T47D (cell line): ENCODE data around the gene NUDT22.

Experiments
- DNase-seq, 2 experiments: peaks; one replicate each; pipeline versions ENCODE4 v3.0.0 to v3.0.0-alpha.2; 2011 to 2012; ENCODE audit warnings: low read depth in 1 of 2, low spot score in 1 of 2
- JUND ChIP-seq: IDR thresholded peaks from 2 replicates; pipeline ENCODE4 v1.6.1; 2012; ENCODE audit warnings: low read depth
- in situ Hi-C: cut with HindIII; loops from 2 replicates; pipeline ENCODE4 v1.10.0; 2016; ENCODE audit warnings: low sequenced_read_pairs, low pct_unique_long_range_greater_than_20kb

Gene NUDT22

GRCh38 chr11:64263021-64263946 lies 37.2 kb downstream of the NUDT22 start:
- DNase-seq = no peak
- no peak for TF ChIP-seq JUND
- in situ Hi-C loops = no loop called here

- no peak for TF ChIP-seq JUND
- in situ Hi-C loops = no loop called here
- DNase-seq = no peak
These were observed 37.9 kb downstream of the NUDT22 start for GRCh38 chr11:64263947-64264317.

- no peak for DNase-seq
- no peak for TF ChIP-seq JUND
- in situ Hi-C loops = no loop called here
These were observed 38.3 kb downstream of the NUDT22 start for GRCh38 chr11:64264371-64264852.

- TF ChIP-seq JUND = no peak
- in situ Hi-C loops = no loop called here
- no peak for DNase-seq
These were observed 39.4 kb downstream of the NUDT22 start for GRCh38 chr11:64265176-64266160.

- in situ Hi-C loops = no loop called here
- no peak for DNase-seq
- TF ChIP-seq JUND = no peak
These were observed 40.3 kb downstream of the NUDT22 start for GRCh38 chr11:64266339-64266738.

- no peak for TF ChIP-seq JUND
- in situ Hi-C loops = no loop called here
These were observed 41.3 kb downstream of the NUDT22 start for GRCh38 chr11:64267207-64267945.

GRCh38 chr11:64268025-64268892 lies 42.2 kb downstream of the NUDT22 start:
- TF ChIP-seq JUND = no peak
- no peak for DNase-seq
- in situ Hi-C loops = no loop called here

More at GRCh38 chr11:64267207-64267945, 41.3 kb downstream of the NUDT22 start:
- DNase-seq = no peak

- DNase-seq = peak in 1 of 2 experiments; percentile 59
- in situ Hi-C loops = no loop called here
- TF ChIP-seq JUND = no peak
These were observed 42.9 kb downstream of the NUDT22 start for GRCh38 chr11:64268893-64269539.

- in situ Hi-C loops = no loop called here
- peak; percentile 84 to 100 for DNase-seq
- no peak for TF ChIP-seq JUND
These were observed 43.6 kb downstream of the NUDT22 start for GRCh38 chr11:64269540-64270220.

GRCh38 chr11:64275031-64275800 lies 49.1 kb downstream of the NUDT22 start:
- no peak for TF ChIP-seq JUND
- in situ Hi-C loops = no loop called here
- DNase-seq = no peak
